ENCODE measurements around the gene CNKSR1. TPM values are rescaled to one million over a fixed set of nuclear protein-coding genes. Genes with fewer than 3 reads are reported as not detected.

CNKSR1 gene
- polyA plus RNA-seq, 1 donor = 4.2 TPM

GRCh38 chr1:26184086-26184485 lies 6.8 kb downstream of the CNKSR1 start:
- DNase-seq (ENCODE audit: low read depth) = no peak

GRCh38 chr1:26184883-26185282 lies 7.6 kb downstream of the CNKSR1 start:
- no peak for DNase-seq (ENCODE audit: low read depth)

DNA sequence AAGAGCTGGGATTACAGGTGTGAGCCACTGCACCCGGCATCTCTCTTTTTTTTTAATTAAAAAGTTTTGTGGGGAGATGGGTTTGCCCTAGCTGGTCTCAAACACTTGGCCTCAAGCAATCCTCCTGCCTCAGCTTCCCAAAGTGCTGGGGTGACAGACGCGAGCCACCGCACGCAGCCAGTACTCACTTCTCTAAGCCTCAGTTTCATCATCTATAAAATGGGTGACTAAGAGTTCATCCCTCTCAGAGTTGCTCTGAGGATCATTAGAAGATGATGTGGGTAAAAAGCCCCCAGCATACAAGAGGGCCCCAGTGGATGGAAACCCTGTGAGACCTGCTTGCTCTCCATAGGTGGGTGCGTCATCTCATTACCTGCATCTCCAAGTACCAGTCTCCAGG lies 10.6 kb downstream of the CNKSR1 start:
- no peak for DNase-seq (ENCODE audit: low read depth)

DNA sequence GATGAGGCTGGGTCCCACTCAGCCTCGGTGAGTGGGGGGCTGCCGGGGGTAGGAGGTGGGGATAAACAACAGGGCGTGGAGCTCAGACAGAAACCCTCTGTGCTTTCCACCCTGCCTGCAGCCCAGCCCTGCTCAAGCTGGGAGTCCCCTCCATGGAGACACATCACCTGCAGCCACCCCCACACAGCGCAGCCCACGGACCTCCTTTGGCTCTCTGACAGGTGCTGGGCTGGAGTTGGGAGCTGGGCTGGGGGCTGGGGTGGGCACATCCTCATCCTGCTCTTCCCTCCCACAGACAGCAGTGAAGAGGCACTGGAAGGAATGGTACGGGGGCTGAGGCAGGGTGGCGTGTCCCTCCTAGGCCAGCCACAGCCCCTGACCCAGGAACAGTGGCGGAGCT lies 11.2 kb downstream of the CNKSR1 start:
- no peak for DNase-seq (ENCODE audit: low read depth)

DNA sequence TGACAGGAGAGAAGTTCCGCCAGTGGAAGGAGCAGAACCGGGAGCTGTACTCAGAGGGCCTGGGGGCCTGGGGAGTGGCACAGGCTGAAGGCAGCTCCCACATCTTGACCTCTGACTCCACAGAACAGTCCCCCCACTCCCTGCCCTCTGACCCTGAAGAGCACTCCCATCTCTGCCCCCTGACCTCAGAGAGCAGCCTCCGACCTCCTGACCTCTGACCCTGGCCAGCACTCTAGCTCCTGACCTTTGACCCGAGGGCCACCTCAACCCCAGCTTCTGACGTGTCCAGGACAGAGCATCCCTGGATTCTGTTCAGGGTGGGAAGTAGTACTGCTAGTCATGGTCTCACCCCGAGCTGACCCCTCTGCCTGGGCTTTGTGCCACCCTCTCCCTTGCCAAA lies 12.0 kb downstream of the CNKSR1 start:
- no peak for DNase-seq (ENCODE audit: low read depth)

- no peak for DNase-seq (ENCODE audit: low read depth)
Measured at GRCh38 chr1:26189751-26190275, 12.5 kb downstream of the CNKSR1 start.

DNA sequence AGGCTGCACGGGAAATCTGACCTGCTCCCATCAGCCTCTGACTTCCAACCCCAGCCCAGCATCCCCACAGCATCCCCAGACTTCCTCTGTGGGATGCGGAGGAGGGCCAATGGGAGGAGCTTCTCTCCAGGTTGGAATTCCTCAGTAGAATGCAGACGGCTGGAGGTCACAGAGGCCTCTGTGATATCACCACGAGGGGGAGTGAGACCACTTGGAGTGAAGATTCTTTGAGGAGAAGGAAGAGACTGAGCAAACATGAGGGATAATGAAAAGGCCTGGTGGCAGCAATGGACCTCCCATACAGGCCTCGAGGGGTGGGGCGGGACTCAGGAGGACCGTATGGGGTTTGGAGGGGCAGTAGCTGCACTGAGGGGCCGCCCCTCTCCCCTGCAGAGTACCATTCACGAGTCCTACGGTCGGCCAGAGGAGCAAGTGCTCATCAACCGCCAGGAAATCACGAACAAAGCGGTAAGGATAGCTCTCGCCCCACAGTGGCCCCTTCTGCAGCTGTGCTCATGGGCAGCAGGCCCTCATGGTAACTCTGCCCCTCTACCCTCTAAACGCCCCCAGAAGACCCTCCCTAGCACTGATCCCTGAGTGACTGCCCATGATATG lies 13.2 kb downstream of the CNKSR1 start, which contains the start of gene CATSPER4:
Gene CATSPER4 (plus strand): TSS at position 230 of the 615 bp plus-strand sequence. CDS start 26 bp downstream, at position 256.
- no peak for DNase-seq (ENCODE audit: low read depth)

GRCh38 chr1:26191739-26192138 lies 14.4 kb downstream of the CNKSR1 start:
- DNase-seq (ENCODE audit: low read depth) = no peak

DNA sequence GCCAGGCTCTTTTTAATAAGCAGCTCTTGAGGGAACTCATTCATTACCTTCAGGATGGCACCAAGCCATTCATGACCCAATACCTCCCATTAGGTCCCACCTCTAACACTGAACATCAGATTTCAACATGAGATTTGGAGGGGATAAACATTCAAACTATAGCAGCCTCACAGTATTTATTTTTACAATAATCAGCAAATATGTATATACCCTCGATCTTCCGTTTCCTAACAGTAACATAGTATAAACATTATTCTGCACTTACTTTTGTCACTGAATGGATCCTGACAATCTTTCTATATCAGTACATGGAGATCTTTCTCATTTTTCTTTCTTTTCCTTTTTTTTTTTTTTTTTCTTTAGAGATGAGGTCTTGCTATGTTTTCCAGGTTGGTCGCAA lies 18.5 kb downstream of the CNKSR1 start:
- no peak for DNase-seq (ENCODE audit: low read depth)

- DNase-seq (ENCODE audit: low read depth) = no peak
Measured at GRCh38 chr1:26197301-26197700, 20.0 kb downstream of the CNKSR1 start.

DNA sequence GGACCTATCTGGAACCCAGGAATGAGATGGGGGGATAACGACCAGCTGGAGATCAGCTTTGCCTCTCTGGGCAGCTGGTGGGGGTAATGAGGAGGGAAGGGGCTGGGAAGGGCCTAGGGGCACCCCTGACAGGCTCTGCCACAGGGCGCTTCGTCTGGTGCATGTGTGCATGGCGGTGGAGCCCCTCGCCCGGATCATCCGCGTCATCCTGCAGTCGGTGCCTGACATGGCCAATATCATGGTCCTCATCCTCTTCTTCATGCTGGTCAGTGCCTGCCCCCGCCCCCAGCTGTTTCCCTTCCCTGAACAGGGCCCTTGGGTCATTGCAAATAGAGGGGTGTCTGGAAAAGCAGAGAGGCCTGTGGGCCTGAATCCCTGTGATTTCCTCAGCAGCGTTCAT lies 20.5 kb downstream of the CNKSR1 start:
- DNase-seq (ENCODE audit: low read depth) = no peak

- no peak for DNase-seq (ENCODE audit: low read depth)
Measured at GRCh38 chr1:26200413-26200812, 23.1 kb downstream of the CNKSR1 start.

DNA sequence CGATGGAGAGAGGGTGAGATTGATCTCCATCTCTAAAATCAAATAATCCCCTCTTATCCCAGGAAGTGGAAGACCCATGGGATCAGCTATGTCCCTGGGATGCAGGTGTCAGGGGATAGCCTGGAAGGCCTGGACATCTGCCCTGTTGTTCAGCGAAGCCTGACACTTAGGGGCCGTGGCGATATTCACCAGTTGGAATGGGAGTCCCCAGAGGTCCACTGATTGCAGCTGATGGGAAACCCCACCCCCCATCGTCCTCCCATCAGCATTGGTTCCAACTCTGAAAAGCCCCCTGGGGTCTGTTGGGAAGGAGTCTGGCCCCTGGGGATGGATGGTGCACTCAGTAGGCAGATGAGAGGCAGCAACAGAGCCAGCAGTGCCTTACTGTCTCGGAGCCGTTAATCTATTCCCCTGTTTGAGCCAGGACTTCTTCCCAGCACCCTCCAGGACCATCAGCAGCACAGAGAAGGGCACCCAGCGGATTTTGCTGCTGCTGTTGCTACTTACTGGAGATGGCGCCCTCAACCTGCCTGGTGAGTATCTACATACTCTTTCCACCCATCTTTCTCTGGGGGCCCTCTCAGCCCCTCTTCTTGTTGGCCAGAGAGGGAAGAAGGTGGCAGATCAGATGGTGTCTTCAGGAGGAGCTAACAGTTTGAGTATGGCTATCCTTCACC lies 26.5 kb downstream of the CNKSR1 start:
- no peak for DNase-seq (ENCODE audit: low read depth)

- no peak for DNase-seq (ENCODE audit: low read depth)
Measured at GRCh38 chr1:26210147-26210870, 33.0 kb downstream of the CNKSR1 start.

- DNase-seq (ENCODE audit: low read depth) = no peak
Measured at GRCh38 chr1:26212726-26213125, 35.4 kb downstream of the CNKSR1 start.

GRCh38 chr1:26213335-26213905 lies 36.1 kb downstream of the CNKSR1 start:
- no peak for DNase-seq (ENCODE audit: low read depth)

DNA sequence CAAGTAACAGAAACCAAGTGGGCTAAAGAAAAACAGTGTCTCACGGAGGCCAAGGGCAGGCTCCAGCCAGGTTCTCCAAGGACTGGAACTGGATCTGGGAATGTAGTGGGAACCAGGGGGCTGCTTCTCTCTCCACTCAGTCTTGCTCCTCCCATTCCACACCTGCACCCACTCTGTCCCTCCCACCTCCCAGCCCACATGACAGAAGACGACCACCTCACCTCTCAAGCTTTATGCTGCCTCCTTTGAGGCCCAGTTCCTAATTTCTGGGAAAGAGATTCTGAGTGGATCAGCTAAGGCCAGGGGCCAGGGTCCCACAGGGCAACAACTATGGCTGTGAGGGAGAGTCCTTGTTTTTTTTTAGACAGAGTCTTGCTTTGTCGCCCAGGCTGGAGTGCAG lies 38.0 kb downstream of the CNKSR1 start:
- no peak for DNase-seq (ENCODE audit: low read depth)

DNA sequence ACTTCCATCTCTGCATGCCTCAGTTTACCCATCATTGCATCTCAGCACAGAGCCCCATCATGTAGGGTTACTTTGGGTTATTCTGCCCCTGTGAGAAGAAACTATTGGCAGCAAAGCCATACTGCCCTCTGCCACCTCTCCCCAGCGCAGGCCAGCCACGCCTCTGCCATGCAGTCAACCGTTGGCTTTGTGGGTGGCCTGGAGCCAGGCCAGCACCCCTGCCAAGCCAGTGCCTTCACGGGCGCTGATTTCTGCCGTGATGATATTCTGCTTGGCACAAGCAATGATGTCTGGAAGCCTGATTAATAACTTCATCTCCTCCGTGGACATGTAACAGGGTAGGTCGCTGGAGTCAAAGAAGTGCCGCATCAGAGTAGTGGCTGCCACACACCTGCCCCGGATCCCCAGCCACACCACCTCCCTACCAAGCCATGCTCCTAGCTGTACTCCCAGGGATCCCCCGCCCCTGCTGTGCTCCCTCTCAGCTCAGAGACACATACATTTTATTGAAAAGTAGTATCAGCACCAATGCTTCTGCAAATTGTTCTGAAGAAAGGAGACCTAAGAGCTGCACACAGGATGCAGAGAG lies 41.7 kb downstream of the CNKSR1 start:
- DNase-seq (ENCODE audit: low read depth) = no peak

- no peak for DNase-seq (ENCODE audit: low read depth)
Measured at GRCh38 chr1:26220199-26220912, 43.1 kb downstream of the CNKSR1 start.

DNA sequence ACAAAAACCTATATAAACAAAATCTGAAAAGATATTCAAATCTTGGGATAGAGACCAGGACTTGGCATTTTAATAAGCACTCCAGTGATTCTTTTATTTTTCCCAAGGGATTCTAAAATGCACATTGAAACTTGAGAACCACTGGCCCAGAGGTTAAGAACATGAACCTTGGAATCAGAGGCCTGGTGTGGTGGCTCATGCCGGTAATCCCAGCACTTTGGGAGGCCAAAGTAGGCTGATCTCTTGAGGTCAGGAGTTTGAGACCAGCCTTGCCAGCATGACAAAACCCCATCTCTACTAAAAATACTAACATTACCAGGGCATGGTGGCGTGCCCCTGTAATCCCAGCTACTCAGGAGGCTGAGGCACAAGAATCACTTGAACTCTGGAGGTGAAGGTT lies 43.8 kb downstream of the CNKSR1 start:
- DNase-seq (ENCODE audit: low read depth) = no peak

DNA sequence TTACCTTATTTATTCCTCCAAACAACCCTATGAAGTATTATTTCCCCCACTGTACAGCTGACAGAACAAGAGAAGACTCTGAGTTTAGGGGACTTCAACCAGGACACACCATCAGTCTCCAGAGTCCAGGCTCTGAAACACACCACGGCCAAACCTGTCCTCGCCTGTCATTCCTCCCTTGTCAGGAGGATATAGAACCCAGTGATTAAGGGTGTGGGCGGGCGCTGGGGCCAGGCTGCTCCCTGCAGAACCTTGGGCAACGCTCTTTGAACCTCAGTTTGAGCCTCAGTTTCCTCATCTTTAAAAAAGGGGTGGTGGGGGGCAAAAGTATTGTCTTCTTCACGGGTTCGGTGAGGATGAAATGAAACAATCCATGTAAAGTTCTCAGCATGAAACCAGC lies 47.3 kb downstream of the CNKSR1 start:
- DNase-seq (ENCODE audit: low read depth) = no peak

All from forelimb muscle (tissue), 1 donor.